Stimulated activated naive B cell treated with anti-CD40 and anti-IgM and Interleukin-4, amounts not matched to agents 10 μg/mL and 1 μg/mL and 100 μg/mL, for 72 hours (primary cell): ENCODE measurements around the gene IFNA1.
"Not testable (repeated sequence)": the region's sequence is repeated elsewhere in the genome, so short reads cannot be mapped to it uniquely, and the experiment has no call there.

ENCODE experiments used
- ATAC-seq, 2 donors: fragments of 150-1000 bp; cut with Tn5 transposase; replicated peaks; 2 replicates each; pipeline ENCODE4 v1.10.0; 2021; ENCODE audit warnings: moderate library complexity in 1 of 2
- DNase-seq: peaks from one replicate; pipeline ENCODE4 v3.0.0; 2021
- H3K27ac Mint-ChIP-seq: one replicate; pipeline ENCODE4 v1.8.0; 2022; ENCODE audit warnings: mild to moderate bottlenecking, mixed read lengths
- H3K27me3 Mint-ChIP-seq, 2 donors: one replicate each; pipeline ENCODE4 v1.8.0; 2022; ENCODE audit warnings: mixed read lengths in 2 of 2
- H3K36me3 Mint-ChIP-seq, 2 donors: one replicate each; pipeline ENCODE4 v1.8.0; 2022; ENCODE audit warnings: mixed read lengths in 2 of 2, mild to moderate bottlenecking in 1 of 2
- H3K4me1 Mint-ChIP-seq, 2 donors: one replicate each; pipeline ENCODE4 v1.8.0; 2022; ENCODE audit warnings: mixed read lengths in 2 of 2, mild to moderate bottlenecking in 1 of 2
- H3K4me3 Mint-ChIP-seq, 2 donors: one replicate each; pipeline ENCODE4 v1.8.0; 2022; ENCODE audit warnings: mild to moderate bottlenecking in 2 of 2, mixed read lengths in 2 of 2, moderate library complexity in 1 of 2
- H3K9me3 Mint-ChIP-seq, 2 donors: one replicate each; pipeline ENCODE4 v1.8.0; 2022; ENCODE audit warnings: mixed read lengths in 2 of 2, mild to moderate bottlenecking in 1 of 2

IFNA1 gene

GRCh38 chr9:21428235-21428634, 12.0 kb upstream of the IFNA1 start:
- Mint-ChIP-seq H3K27ac (no peak overlapping the region), H3K4me1 (peaks cover 2 to 17% of the 10 kb centered on the region in 2 donors)

GRCh38 chr9:21429191-21429590, 11.0 kb upstream of the IFNA1 start:
- Mint-ChIP-seq H3K27ac (no peak overlapping the region), H3K9me3 (no peaks in the 10 kb centered on the region), H3K36me3 (no peaks in the 10 kb centered on the region), H3K27me3 (peaks cover 76 to 85% of the 10 kb centered on the region in 2 donors), H3K4me1 (peaks cover 2 to 17% of the 10 kb centered on the region in 2 donors), H3K4me3 (no peak overlapping the region)
- no peak for DNase-seq
- ATAC-seq, result no peak

More at GRCh38 chr9:21428235-21428634, 12.0 kb upstream of the IFNA1 start:
- H3K4me3 Mint-ChIP-seq, result no peak overlapping the region
- H3K27me3 Mint-ChIP-seq, result peaks cover 71 to 78% of the 10 kb centered on the region in 2 donors
- DNase-seq (no peak), ATAC-seq (no peak)
- H3K9me3 Mint-ChIP-seq, result no peaks in the 10 kb centered on the region
- H3K36me3 Mint-ChIP-seq, result no peaks in the 10 kb centered on the region

GRCh38 chr9:21432672-21433425, 7.4 kb upstream of the IFNA1 start:
- peaks cover 63 to 74% of the 10 kb centered on the region in 2 donors for H3K27me3 Mint-ChIP-seq
- H3K4me1 Mint-ChIP-seq, result peaks cover 2 to 17% of the 10 kb centered on the region in 2 donors
- ATAC-seq (no peak), DNase-seq (no peak)
- no peak overlapping the region for H3K4me3 Mint-ChIP-seq
- H3K27ac Mint-ChIP-seq, result no peak overlapping the region
- H3K9me3 Mint-ChIP-seq, result no peaks in the 10 kb centered on the region
- H3K36me3 Mint-ChIP-seq, result no peaks in the 10 kb centered on the region

GRCh38 chr9:21434202-21435014, 5.8 kb upstream of the IFNA1 start:
- peaks cover 55 to 58% of the 10 kb centered on the region in 2 donors for H3K27me3 Mint-ChIP-seq
- peaks cover 2 to 6% of the 10 kb centered on the region in 2 donors for H3K4me1 Mint-ChIP-seq
- H3K4me3 Mint-ChIP-seq, result no peak overlapping the region
- H3K27ac Mint-ChIP-seq, result no peak overlapping the region
- H3K9me3 Mint-ChIP-seq, result no peaks in the 10 kb centered on the region
- ATAC-seq, result peak; percentile 52 to 55
- H3K36me3 Mint-ChIP-seq, result no peaks in the 10 kb centered on the region
- peak; percentile 10 for DNase-seq

GRCh38 chr9:21435015-21435383, 5.2 kb upstream of the IFNA1 start:
- DNase-seq, H3K27ac Mint-ChIP-seq, H3K4me1 Mint-ChIP-seq, H3K4me3 Mint-ChIP-seq, H3K9me3 Mint-ChIP-seq, H3K36me3 Mint-ChIP-seq, ATAC-seq: not testable (repeated sequence)
- H3K27me3 Mint-ChIP-seq, result peaks cover 50 to 54% of the 10 kb centered on the region in 2 donors

GRCh38 chr9:21443849-21444625, 3.8 kb downstream of the IFNA1 start:
- Mint-ChIP-seq H3K4me3 (no peak overlapping the region), H3K36me3 (no peaks in the 10 kb centered on the region), H3K27me3 (peaks cover 27 to 47% of the 10 kb centered on the region in 2 donors), H3K9me3 (no peaks in the 10 kb centered on the region), H3K4me1 (peaks cover 0 to 7% of the 10 kb centered on the region in 2 donors), H3K27ac (no peak overlapping the region)
- ATAC-seq, result peak; percentile 99
- DNase-seq, result peak; percentile 32

- not testable (repeated sequence) for H3K9me3 Mint-ChIP-seq, H3K4me1 Mint-ChIP-seq, H3K36me3 Mint-ChIP-seq, H3K4me3 Mint-ChIP-seq, H3K27ac Mint-ChIP-seq, ATAC-seq, DNase-seq
- H3K27me3 Mint-ChIP-seq, result peaks cover 46 to 64% of the 10 kb centered on the region in 2 donors
Measured at GRCh38 chr9:21449312-21449711, 9.1 kb downstream of the IFNA1 start.

GRCh38 chr9:21450733-21451394, 10.6 kb downstream of the IFNA1 start:
- no peak overlapping the region for H3K4me3 Mint-ChIP-seq

GRCh38 chr9:21452681-21453080, 12.4 kb downstream of the IFNA1 start:
- Mint-ChIP-seq H3K36me3 (no peaks in the 10 kb centered on the region), H3K27me3 (peaks cover 52 to 66% of the 10 kb centered on the region in 2 donors), H3K4me1 (no peaks in the 10 kb centered on the region), H3K4me3 (no peak overlapping the region), H3K9me3 (no peaks in the 10 kb centered on the region), H3K27ac (no peak overlapping the region)
- ATAC-seq (no peak), DNase-seq (no peak)

More at GRCh38 chr9:21450733-21451394, 10.6 kb downstream of the IFNA1 start:
- peaks cover 50 to 69% of the 10 kb centered on the region in 2 donors for H3K27me3 Mint-ChIP-seq
- H3K36me3 Mint-ChIP-seq, result no peaks in the 10 kb centered on the region
- DNase-seq (no peak), ATAC-seq (no peak)
- no peak overlapping the region for H3K27ac Mint-ChIP-seq
- no peaks in the 10 kb centered on the region for H3K4me1 Mint-ChIP-seq
- no peaks in the 10 kb centered on the region for H3K9me3 Mint-ChIP-seq

- ATAC-seq (no peak), DNase-seq (no peak)
- no peak overlapping the region for H3K27ac Mint-ChIP-seq
- no peak overlapping the region for H3K4me3 Mint-ChIP-seq
- no peaks in the 10 kb centered on the region for H3K4me1 Mint-ChIP-seq
- peaks cover 53 to 63% of the 10 kb centered on the region in 2 donors for H3K27me3 Mint-ChIP-seq
- H3K36me3 Mint-ChIP-seq, result no peaks in the 10 kb centered on the region
- peaks cover 0 to 2% of the 10 kb centered on the region in 2 donors for H3K9me3 Mint-ChIP-seq
Measured at GRCh38 chr9:21454149-21454548, 13.9 kb downstream of the IFNA1 start.

GRCh38 chr9:21455320-21455719, 15.1 kb downstream of the IFNA1 start:
- DNase-seq (no peak), ATAC-seq (peak; percentile 88 to 89)
- H3K27me3 Mint-ChIP-seq, result peaks cover 42 to 51% of the 10 kb centered on the region in 2 donors
- no peaks in the 10 kb centered on the region for H3K4me1 Mint-ChIP-seq
- peaks cover 0 to 2% of the 10 kb centered on the region in 2 donors for H3K9me3 Mint-ChIP-seq
- no peaks in the 10 kb centered on the region for H3K36me3 Mint-ChIP-seq
- H3K4me3 Mint-ChIP-seq, result no peak overlapping the region
- H3K27ac Mint-ChIP-seq, result no peak overlapping the region

GRCh38 chr9:21461377-21461776, 21.1 kb downstream of the IFNA1 start:
- no peak for ATAC-seq
- Mint-ChIP-seq H3K36me3 (peaks cover 0 to 3% of the 10 kb centered on the region in 2 donors), H3K27me3 (peaks cover 46 to 57% of the 10 kb centered on the region in 2 donors), H3K4me3 (no peak overlapping the region), H3K27ac (no peak overlapping the region), H3K4me1 (no peaks in the 10 kb centered on the region), H3K9me3 (peaks cover 14 to 16% of the 10 kb centered on the region in 2 donors)
- DNase-seq, result no peak

- DNase-seq (no peak), ATAC-seq (no peak)
- peaks cover 0 to 3% of the 10 kb centered on the region in 2 donors for H3K36me3 Mint-ChIP-seq
- H3K27ac Mint-ChIP-seq, result no peak overlapping the region
- no peak overlapping the region for H3K4me3 Mint-ChIP-seq
- no peaks in the 10 kb centered on the region for H3K4me1 Mint-ChIP-seq
- peaks cover 14% of the 10 kb centered on the region in 2 donors for H3K9me3 Mint-ChIP-seq
- H3K27me3 Mint-ChIP-seq, result peaks cover 31 to 33% of the 10 kb centered on the region in 2 donors
Measured at GRCh38 chr9:21465138-21465537, 24.9 kb downstream of the IFNA1 start.
